ENCODE data around the gene MUC4.
"Not testable (repeated sequence)": the region's sequence is repeated elsewhere in the genome, so short reads cannot be mapped to it uniquely, and the experiment has no call there.

- TF ChIP-seq CTCF (conservative IDR thresholded peaks at IDR 0.05; ENCODE audit: low read depth, low read length); EZH2 (IDR thresholded peaks at IDR 0.05; ENCODE audit: low read length, unreplicated experiment): not testable (repeated sequence)
These were observed 99.2 kb downstream of the MUC4 start for GRCh38 chr3:195712535-195712910.
